Measurements from ENCODE around the gene ZNF175.
"Not testable (repeated sequence)": the region's sequence is repeated elsewhere in the genome, so short reads cannot be mapped to it uniquely, and the experiment has no call there.

The ZNF175 gene

DNA sequence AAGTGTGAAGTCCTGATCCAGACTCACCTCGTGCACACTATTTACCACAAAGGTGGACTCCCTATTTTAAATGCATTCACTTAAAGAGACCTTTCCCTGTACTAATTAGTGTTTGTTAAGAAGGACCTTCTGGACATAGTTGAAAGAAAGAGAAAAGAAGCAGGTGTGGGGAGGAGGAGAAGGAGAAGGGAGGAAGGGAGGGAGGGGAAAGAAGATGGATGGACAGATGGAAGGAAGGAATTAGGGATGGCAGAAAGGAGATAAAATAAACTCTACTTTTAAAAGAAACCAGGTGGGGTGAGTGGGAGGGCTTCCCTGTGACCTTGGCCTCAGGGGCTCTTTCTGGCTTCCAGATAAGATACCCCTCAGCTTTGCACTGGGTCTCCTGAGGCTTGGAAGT, 21.4 kb downstream of the ZNF175 start:
- DNase-seq, result no peak

GRCh38 chr19:51593138-51593890, 22.2 kb downstream of the ZNF175 start:
- DNase-seq, result no peak

GRCh38 chr19:51593969-51594773, 23.1 kb downstream of the ZNF175 start:
- peak; percentile 96 to 97 for DNase-seq

GRCh38 chr19:51594774-51595109, 23.7 kb downstream of the ZNF175 start:
- peak in 1 of 2 donors; percentile 22 for DNase-seq

- DNase-seq, result no peak
Observed at GRCh38 chr19:51595190-51596175, 24.4 kb downstream of the ZNF175 start.

GRCh38 chr19:51598159-51598915, 27.3 kb downstream of the ZNF175 start:
- no peak for DNase-seq

GRCh38 chr19:51599084-51599483, 28.0 kb downstream of the ZNF175 start:
- DNase-seq, result no peak

- DNase-seq, result peak in 1 of 2 donors; percentile 8
Observed at GRCh38 chr19:51600940-51601580, 30.0 kb downstream of the ZNF175 start.

GRCh38 chr19:51602189-51602854, 31.2 kb downstream of the ZNF175 start:
- no peak for DNase-seq

DNA sequence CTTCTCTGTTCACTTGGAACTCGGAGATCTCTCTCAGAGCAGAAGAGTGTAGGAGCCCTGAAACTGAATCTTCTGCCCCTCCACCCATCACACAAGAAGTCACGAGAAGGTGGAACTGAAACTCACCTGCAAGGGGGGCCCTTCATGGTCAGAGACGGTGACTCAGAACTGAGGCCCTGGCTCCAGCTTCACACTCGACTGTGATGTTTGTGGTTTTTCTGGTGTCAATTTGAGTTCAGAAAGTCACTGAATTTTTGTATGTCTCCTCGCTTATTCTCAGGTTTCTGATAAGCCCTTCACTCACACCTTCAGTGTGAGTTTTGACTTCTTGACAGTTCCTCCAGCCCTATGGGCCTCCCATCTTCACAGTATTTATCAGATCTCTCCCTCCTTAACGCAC, 36.0 kb downstream of the ZNF175 start:
- DNase-seq, result peak; percentile 26 to 45

DNA sequence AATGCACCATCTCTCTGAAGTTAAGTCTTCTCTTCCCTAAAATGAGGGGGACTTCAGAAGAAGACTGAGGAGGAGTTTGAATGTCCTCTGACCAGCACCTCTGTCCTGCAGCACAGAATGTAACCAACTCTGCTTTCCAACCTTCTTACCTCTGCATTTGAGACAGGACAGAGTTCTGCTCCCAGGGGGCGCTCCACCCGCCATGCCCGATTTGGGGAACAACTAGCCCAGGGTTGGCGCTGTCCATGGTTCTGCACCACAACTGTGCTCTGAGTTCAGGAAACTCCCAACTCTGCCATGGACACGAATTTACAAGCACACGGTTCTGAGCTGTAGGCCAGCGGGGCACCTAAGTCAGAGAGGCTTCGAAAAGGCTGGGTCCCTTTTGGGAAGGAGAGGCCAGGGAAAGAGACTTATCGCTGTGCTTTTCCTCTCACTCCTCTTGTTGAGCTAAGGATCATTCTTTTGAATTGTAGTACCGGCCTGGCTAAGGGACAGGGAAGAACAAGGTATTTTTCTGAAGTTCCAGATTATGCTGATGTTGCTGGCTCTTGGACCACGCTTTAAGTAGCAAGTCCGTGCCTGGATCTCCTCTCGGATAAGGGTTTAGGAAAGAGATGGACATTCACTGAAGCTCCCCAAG, 37.0 kb downstream of the ZNF175 start:
- DNase-seq, result peak; percentile 74 to 80

DNA sequence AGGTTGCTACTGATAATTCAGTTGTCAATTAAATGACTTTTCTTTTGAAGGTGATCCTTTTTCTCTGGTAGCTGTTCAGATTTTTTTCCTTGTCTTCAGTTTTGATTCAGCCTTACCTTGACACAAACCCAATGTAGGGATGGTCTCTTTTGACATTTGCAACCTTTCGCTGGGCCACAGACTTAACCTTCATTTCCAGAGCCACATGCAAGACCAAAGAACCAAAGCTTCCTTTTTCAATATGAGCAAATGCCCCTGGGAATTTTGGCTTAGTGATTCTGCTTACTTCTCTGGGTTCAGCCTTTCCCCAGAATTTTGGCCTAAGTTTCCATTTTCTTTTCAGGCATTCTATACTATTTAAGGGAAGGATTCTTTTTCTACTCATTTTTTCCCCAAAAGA, 39.5 kb downstream of the ZNF175 start:
- no peak for DNase-seq

GRCh38 chr19:51614789-51615188, 43.7 kb downstream of the ZNF175 start:
- no peak for DNase-seq

GRCh38 chr19:51615991-51616390, 44.9 kb downstream of the ZNF175 start:
- no peak for DNase-seq

DNA sequence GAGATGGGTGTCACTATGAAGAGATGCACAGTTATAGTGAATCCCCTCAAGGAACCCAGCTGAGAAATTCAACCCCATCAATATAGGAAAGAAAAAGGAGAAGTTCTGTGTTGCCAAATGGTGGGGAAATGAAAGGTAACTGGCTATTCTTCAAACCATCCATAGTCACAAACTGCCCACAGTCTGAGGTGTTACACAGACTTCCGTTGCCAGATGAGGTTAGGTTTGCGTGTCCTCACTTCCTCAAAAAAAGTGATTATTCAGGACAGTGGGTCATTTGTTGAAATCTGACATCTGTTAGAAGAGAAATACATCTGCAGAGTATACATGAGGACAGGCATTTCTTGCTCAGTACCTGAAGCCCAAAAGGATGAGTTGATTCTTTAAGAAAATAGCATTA, 50.1 kb downstream of the ZNF175 start:
- DNase-seq, result no peak

DNA sequence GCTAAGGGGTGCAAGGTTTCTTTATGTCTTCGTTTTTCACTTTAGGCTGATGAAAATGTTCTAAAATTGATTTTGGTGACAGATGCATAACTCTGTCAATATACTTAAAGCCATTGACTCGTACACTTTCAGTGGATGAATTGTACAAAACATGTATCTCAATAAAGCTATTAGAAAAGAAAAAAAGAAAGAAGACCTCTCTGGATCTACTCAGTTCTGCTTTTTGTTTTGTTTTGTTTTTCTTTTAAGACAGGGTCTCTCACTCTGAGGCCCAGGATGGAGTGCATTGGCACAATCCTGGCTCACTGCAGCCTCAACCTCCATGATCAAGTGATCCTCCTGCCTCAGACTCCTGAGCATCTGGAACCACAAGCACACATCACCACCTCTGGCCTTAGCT, 55.6 kb downstream of the ZNF175 start:
- DNase-seq, result no peak

GRCh38 chr19:51627491-51628138, 56.5 kb downstream of the ZNF175 start:
- no peak for DNase-seq

DNA sequence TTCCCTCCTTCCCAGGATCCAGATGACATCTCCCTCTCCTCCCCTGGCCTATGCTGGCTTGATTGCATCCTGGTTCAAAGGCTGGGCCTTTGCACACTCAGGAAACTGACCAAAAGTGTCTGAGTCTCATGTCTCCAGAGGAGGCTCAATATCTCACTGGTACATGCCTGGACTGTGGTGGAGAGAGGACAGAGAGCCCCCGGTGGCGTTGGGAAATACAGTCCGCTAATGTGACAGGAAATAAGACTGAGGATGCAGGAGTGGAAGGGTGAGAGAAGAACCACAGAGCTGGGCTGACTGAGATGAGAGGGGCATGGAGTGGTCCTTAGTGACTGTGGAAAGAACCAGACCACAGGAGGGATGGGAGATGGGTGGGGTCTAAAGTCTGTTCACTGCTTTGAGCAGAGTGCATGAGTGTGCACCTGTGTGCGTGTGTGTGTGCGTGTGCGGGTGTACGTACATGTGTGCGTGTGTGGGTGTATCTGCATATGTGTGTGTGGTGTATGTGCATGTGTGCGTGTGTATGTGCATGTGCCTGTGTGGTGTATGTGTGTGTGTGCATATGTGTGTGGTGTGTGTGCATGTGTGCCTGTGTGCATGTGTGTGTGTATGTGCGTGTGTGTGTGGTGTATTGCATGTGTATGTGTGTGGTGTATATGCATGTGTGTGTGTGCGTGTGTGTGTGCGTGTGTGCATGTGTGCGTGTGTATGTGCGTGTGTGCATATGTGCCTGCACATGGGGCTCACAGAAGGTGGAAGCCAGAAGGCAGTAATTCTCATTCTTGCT, 57.3 kb downstream of the ZNF175 start:
- DNase-seq, result no peak

DNA sequence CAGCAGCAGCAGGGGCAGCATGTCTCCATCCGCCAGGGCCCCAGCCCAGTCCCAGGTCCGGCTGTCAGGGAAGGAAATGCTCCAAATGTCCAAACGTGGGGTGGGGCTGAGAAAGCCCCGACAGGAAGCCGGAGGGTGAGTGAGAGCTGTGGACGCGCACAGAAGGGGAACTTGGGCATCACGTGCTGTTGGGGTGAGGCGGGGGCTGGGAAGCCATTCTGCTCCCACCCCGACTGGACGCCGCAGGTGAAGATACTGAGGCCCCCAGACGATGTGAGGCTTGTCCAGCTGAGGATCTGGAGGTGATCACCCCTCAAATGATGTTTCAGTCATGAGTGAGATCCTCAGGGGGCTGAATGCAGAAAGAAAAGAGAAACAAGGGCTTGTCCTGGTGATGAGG, 59.2 kb downstream of the ZNF175 start, which contains the start of gene SIGLEC5:
SIGLEC5 (minus strand) TSS at position 87 of the 400 bp plus-strand sequence; CDS start at position 21, 66 bp downstream.
- DNase-seq, result not testable (repeated sequence)

Data from stimulated activated CD4-positive, alpha-beta T cell treated with anti-CD3 and anti-CD28 coated beads, Interleukin-2, amount 100 ng/mL, for 24 hours (primary cell).